Esophagus muscularis mucosa (tissue), 4 donors: ENCODE results near the gene MRPS24. TPM values are rescaled to one million over a fixed set of nuclear protein-coding genes. Genes with fewer than 3 reads are reported as not detected.

Experiments
- DNase-seq: peaks from one replicate; pipeline ENCODE4 v3.0.0-alpha.2; 2017; ENCODE audit errors: extremely low spot score
- H3K27ac ChIP-seq, 4 donors: fragments of 200-600 bp; sonication (generic); replicated peaks in 1 of 4; 1 replicate in 3 of 4; 2 replicates in 1 of 4; pipeline ENCODE4 v1.5.1; 2016 to 2019; ENCODE audit warnings: mild to moderate bottlenecking in 1 of 4
- H3K27me3 ChIP-seq, 4 donors: fragments of 200-600 bp; sonication (generic); one replicate each; pipeline versions ENCODE4 v1.5.1 to v1.6.0; 2016 to 2019
- H3K36me3 ChIP-seq, 4 donors: fragments of 200-600 bp; sonication (generic); one replicate each; pipeline ENCODE4 v1.5.1; 2016 to 2019
- H3K4me1 ChIP-seq, 4 donors: fragments of 200-600 bp; sonication (generic); one replicate each; pipeline ENCODE4 v1.5.1; 2016 to 2019
- H3K4me3 ChIP-seq, 4 donors: fragments of 200-600 bp; sonication (generic); 1 replicate in 2 of 4; 2 replicates in 2 of 4; pipeline ENCODE4 v1.5.1; 2016 to 2019; ENCODE audit warnings: mild to moderate bottlenecking in 4 of 4, moderate library complexity in 1 of 4
- H3K9me3 ChIP-seq, 4 donors: fragments of 200-600 bp; sonication (generic); 1 replicate in 3 of 4; 2 replicates in 1 of 4; pipeline ENCODE4 v1.5.1; 2016 to 2019
- EP300 ChIP-seq: sonication (generic); formaldehyde crosslinking; IDR thresholded peaks from one replicate; pipeline ENCODE4 v1.6.1; 2017; ENCODE audit warnings: antibody characterized with exemption
- POLR2A ChIP-seq: fragments of 450-650 bp; IDR thresholded peaks from one replicate; pipeline ENCODE4 v1.6.1; 2017; ENCODE audit warnings: antibody characterized with exemption, moderate library complexity, mild to moderate bottlenecking, low read depth
- POLR2AphosphoS5 ChIP-seq, 2 donors: sonication (generic); formaldehyde crosslinking; IDR thresholded peaks; one replicate each; pipeline ENCODE4 v1.6.1; 2017; ENCODE audit warnings: antibody characterized with exemption in 2 of 2
- WGBS: methylation state at CpG from one replicate; pipeline ENCODE4 v1.1.5; 2018; 5-methylcytosine and 5-hydroxymethylcytosine counted together
- intact Hi-C: fragments of 100-400 bp; cut with DNase I; formaldehyde crosslinking; loops from one replicate; pipeline ENCODE4 v1.15.1; 2023
- total RNA-seq, 4 donors: library from RNA; depleted of rRNA; stranded (reverse); fragments of >200 nt; gene quantifications; one replicate each; pipeline versions ENCODE4 v1.1.0 to v1.2.1, GENCODE V29; 2016
- TF ChIP-seq, protein P1 (sequence below), 3 experiments: fragments of 200-600 bp in 2 of 3; fragments of 450-650 bp in 1 of 3; sonication (generic) in 2 of 3; IDR thresholded peaks; one replicate each; pipeline ENCODE4 v1.5.1; 2017 to 2019; ENCODE audit warnings: antibody characterized with exemption in 3 of 3, mild to moderate bottlenecking in 2 of 3, moderate library complexity in 1 of 3

The MRPS24 gene
- 10 to 100 TPM; 72.2 to 93.3 (median 76.2) TPM for total RNA-seq

- peak; percentile 98 for DNase-seq
- 0% methylated on average over 28 of the region's 81 CpGs for WGBS
- H3K27me3 ChIP-seq = no peaks in the 10 kb centered on the region
Measured at GRCh38 chr7:43869006-43869866, at the start of gene MRPS24. TSS of gene MRPS24 (minus strand) at chr7:43869517. CDS start at chr7:43869495, 22 bp downstream.

DNA sequence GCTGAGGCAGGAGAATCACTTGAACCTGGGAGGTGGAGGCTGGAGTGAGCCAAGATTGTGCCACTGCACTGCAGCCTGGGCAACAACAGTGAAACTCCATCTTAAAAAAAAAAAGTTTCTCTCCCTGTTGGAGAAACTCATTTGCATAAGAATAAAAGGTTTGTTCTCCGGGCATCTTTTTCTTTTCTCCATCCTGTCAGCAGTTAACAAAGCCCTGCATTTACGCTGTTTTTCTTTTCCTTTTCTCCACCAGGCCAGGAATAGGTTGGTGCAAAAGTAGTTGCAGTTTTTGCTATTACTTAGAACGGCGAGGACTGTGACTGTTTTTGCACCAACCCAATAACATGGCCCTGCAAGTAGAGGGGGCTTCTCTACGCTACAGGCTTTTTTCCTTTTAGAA, 46.6 kb upstream of the MRPS24 start:
- TF ChIP-seq POLR2A (no peak), EP300 (no peak)
- no peak overlapping the region for H3K27ac ChIP-seq
- peaks cover 0 to 9% (median 4%) of the 10 kb centered on the region in 4 donors for H3K36me3 ChIP-seq
- WGBS = 89% methylated on average over 5 of the region's 5 CpGs
- no peaks in the 10 kb centered on the region for H3K27me3 ChIP-seq
- intact Hi-C loops = no loop called here
- no peak for DNase-seq
- no peaks in the 10 kb centered on the region for H3K4me1 ChIP-seq
- H3K4me3 ChIP-seq = no peak overlapping the region
- H3K9me3 ChIP-seq = no peaks in the 10 kb centered on the region

More at GRCh38 chr7:43869006-43869866, at the start of gene MRPS24:
- H3K27ac ChIP-seq = peak within 1 kb of the TSS; percentile 85 to 93 (median 90)
- H3K4me1 ChIP-seq = peaks cover 30 to 42% (median 41%) of the 10 kb centered on the region in 4 donors
- peaks cover 14 to 29% (median 22%) of the 10 kb centered on the region in 4 donors for H3K36me3 ChIP-seq
- peak within 1 kb of the TSS; percentile 87 to 96 (median 94) for H3K4me3 ChIP-seq
- TF ChIP-seq EP300 (no peak), POLR2AphosphoS5 (IDR thresholded peaks at IDR 0.05) (peak; percentile 83 to 91)
- intact Hi-C loops = no loop called here
- no peaks in the 10 kb centered on the region for H3K9me3 ChIP-seq

GRCh38 chr7:43914795-43915194, 45.5 kb upstream of the MRPS24 start:
- TF ChIP-seq POLR2A = no peak
- no peak for TF ChIP-seq EP300

DNA sequence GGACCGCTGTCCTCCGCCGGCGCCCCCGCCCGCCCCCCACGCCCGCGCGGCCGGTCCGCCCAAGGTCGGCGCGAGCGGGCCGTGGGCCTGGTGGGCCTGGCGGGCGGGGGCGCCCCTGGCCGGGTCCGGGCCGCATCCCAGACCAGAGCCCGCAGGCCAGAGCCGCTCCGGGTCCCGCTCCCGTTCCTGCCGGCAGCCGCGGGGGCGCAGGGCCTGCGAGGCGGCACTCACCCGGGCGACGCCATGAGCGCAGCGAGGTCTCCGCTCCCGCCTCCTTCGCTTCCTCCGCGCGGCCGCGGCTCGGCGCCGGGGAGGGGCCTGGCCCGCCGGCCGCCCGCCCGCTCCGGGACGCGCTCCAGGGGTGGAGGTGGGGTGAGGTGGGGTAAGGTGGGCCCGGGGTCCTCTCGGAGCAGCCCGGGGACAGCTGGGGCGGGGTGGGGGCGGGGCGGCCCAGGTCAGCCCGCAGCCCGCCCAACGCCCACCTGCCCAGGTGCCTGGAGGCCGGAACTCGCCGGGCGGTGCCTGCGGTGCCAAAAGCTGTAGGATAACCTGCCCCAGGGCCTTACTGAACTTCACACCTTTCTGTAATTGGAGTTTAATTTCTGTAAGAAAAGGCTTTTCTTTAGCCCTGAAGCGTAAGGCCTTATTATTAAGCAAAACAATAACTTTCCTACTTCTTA, 37.2 kb upstream of the MRPS24 start, which contains the start of gene URGCP:
TSS of gene URGCP (minus strand) at position 266 of the 680 bp plus-strand sequence. CDS start at position 245, 21 bp downstream.
- Histone ChIP-seq H3K4me1 (peaks cover 31 to 47% (median 42%) of the 10 kb centered on the region in 4 donors), H3K4me3 (peak within 1 kb of the TSS; percentile 79 to 96 (median 86)), H3K9me3 (no peaks in the 10 kb centered on the region), H3K27me3 (no peaks in the 10 kb centered on the region), H3K36me3 (peaks cover 0 to 2% (median 0%) of the 10 kb centered on the region in 4 donors), H3K27ac (peak within 1 kb of the TSS; percentile 91 to 93 (median 92))
- whole genome bisulfite sequencing = 0% methylated on average over 1 of the region's 73 CpGs
- intact Hi-C loops = loop anchor here (5.0 kb wide), 1 partner anchor 34 kb away; no protein-coding TSS in a partner anchor
- no peak for DNase-seq
- no peak for TF ChIP-seq EP300
- TF ChIP-seq, protein P1, sequence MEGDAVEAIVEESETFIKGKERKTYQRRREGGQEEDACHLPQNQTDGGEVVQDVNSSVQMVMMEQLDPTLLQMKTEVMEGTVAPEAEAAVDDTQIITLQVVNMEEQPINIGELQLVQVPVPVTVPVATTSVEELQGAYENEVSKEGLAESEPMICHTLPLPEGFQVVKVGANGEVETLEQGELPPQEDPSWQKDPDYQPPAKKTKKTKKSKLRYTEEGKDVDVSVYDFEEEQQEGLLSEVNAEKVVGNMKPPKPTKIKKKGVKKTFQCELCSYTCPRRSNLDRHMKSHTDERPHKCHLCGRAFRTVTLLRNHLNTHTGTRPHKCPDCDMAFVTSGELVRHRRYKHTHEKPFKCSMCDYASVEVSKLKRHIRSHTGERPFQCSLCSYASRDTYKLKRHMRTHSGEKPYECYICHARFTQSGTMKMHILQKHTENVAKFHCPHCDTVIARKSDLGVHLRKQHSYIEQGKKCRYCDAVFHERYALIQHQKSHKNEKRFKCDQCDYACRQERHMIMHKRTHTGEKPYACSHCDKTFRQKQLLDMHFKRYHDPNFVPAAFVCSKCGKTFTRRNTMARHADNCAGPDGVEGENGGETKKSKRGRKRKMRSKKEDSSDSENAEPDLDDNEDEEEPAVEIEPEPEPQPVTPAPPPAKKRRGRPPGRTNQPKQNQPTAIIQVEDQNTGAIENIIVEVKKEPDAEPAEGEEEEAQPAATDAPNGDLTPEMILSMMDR (IDR thresholded peaks at IDR 0.05) = no peak

More at GRCh38 chr7:43914795-43915194, 45.5 kb upstream of the MRPS24 start:
- Histone ChIP-seq H3K9me3 (no peaks in the 10 kb centered on the region), H3K27me3 (no peaks in the 10 kb centered on the region), H3K4me1 (no peaks in the 10 kb centered on the region), H3K4me3 (no peak overlapping the region), H3K27ac (no peak overlapping the region), H3K36me3 (peaks cover 0 to 8% (median 4%) of the 10 kb centered on the region in 4 donors)
- WGBS = 87% methylated on average over 5 of the region's 5 CpGs
- intact Hi-C loops = no loop called here
- DNase-seq = no peak

- TF ChIP-seq POLR2A (no peak), POLR2AphosphoS5 (IDR thresholded peaks at IDR 0.05) (no peak), EP300 (no peak)
- TF ChIP-seq, protein P1 (IDR thresholded peaks at IDR 0.05) = no peak
- intact Hi-C loops = loop anchor here (1.0 to 5.0 kb wide), 2 partner anchors 18 to 34 kb away; no protein-coding TSS in a partner anchor
- Histone ChIP-seq H3K36me3 (peaks cover 0 to 6% (median 0%) of the 10 kb centered on the region in 4 donors), H3K27ac (peak overlapping the region; percentile 91 to 93 (median 92)), H3K9me3 (no peaks in the 10 kb centered on the region), H3K27me3 (no peaks in the 10 kb centered on the region), H3K4me1 (peaks cover 36 to 53% (median 48%) of the 10 kb centered on the region in 4 donors), H3K4me3 (peak overlapping the region; percentile 79 to 96 (median 86))
- WGBS = under 1% methylated on average over 25 of the region's 43 CpGs
- DNase-seq = no peak
Measured at GRCh38 chr7:43905956-43906330, 36.6 kb upstream of the MRPS24 start.
